Daoy (cell line): ENCODE data around the gene THG1L. TPM values are rescaled to one million over a fixed set of nuclear protein-coding genes. Genes with fewer than 3 reads are reported as not detected.

Source experiments
- DNase-seq: peaks from one replicate; pipeline ENCODE4 v3.0.0-alpha.2; 2015; ENCODE audit warnings: low read depth
- total RNA-seq: library from RNA; depleted of rRNA; stranded (reverse); fragments of >200 nt; shearing (Covaris generic); gene quantifications from 2 replicates; pipeline ENCODE4 v1.2.3, GENCODE V29; 2014; rRNA removed

The THG1L gene
- total RNA-seq, 1 experiment from 2014 or later, result 21.7 TPM

DNA sequence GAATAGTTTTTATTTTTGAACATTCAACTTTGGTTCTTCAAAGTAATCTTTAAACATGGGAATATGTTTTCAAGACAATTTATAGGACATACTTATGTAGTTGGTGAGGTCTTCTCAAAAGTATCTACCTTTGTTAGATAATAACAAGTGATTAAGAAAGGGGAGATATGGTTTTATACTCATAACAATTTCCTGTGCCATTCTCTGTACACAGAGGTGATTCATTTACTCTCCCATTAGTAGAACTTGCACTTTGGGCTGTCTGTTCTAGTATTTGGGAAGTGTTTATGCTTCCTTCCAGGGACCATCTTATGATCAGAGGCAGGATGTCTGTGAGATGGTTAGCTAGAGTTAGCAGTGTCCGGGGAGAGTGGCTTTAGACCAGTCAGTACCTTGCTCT is 27.5 kb downstream of the THG1L start:
- DNase-seq, result no peak

- peak; percentile 41 for DNase-seq
Measured at GRCh38 chr5:157761690-157762621, 30.7 kb downstream of the THG1L start.

DNA sequence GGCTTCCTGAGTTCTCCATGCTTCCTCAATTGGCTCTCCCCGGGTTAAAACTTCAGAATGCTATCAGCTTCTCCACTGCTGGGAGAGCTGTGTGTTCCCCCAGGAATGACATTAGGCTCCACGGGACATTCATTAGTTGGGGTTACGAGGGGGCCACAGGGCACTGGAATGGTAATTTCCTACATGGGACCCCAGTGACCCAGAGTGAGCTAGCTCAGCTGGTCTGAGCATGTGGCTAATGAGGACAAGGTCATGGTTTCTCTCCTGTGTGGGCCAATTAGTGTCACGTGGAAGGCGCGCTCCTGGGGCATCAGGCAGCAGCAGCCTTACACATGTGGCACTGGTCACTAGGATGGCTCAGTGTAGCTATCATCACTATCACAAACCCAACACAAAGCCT is 33.3 kb downstream of the THG1L start:
- no peak for DNase-seq

DNA sequence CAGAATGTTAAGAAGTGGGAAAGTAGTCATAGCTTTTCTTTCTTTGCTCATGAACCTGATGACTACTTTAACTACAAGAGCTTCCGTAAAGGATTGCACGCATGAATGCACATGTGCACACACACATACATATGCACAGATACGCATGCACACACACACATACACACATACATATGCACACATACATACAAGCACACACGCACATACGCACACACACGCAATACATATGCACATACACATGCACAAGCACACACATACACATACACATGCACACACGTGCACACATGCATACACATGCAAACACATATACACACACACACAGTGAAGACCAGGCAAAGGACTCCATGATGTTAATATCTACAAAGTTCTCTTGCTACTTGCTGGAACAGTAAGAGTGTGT is 35.2 kb downstream of the THG1L start:
- DNase-seq, result no peak

- DNase-seq, result no peak
Measured at GRCh38 chr5:157766902-157767301, 35.7 kb downstream of the THG1L start.

DNA sequence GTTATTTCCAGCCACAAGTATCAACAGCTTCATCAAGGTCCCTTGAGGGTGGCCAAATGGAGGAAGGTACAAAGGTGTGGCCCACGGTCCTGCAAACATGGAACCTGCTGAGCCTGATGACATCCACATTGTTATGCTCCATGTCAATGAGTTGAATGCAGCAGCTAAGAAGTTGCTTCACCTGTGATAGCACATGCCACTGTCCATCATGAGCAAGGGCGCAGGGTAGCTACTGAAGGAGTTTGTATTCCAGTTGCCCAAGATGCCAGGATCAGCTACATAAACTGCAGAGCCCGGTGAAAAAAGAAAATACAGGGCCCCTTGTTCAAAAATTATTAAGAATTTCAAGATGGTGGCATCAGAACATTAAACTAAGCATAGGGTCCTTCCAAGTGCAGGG is 36.5 kb downstream of the THG1L start:
- DNase-seq, result no peak

- DNase-seq, result no peak
Measured at GRCh38 chr5:157770665-157771064, 39.4 kb downstream of the THG1L start.

GRCh38 chr5:157772127-157772526 is 40.9 kb downstream of the THG1L start:
- DNase-seq, result no peak

DNA sequence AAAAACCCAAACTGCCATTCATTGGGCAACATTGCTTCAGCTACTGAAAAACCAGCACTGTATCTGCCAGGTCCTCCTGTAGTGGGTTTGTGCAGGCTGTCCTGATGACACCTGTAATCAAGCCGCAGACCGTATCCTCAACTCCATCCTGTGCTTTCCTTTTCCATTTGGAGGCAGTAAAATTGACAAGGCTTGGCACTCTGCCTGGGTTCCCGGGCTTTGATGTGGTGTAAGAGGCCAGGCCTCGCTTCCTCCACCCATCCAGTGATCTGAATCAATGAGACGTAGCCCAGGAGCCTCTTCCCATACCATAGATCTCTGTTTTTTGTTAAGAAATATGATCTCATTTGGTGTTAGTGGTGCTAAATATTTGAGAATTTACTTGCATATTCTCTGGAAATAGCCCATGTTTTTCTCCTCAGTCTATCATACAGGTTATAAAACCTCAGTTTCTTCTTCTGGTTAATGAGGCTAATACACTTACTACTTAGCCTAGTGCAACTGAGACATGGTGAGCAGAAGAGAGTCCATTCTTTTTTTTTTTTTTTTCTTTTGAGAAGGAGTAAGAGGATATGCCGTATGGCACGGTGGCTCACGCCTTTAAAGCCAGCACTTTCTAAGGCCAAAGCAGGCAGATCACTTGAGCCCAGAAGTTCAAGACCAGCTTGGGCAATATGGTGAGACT is 47.0 kb downstream of the THG1L start:
- peak; percentile 63 for DNase-seq

- no peak for DNase-seq
Measured at GRCh38 chr5:157779221-157779620, 48.0 kb downstream of the THG1L start.

DNA sequence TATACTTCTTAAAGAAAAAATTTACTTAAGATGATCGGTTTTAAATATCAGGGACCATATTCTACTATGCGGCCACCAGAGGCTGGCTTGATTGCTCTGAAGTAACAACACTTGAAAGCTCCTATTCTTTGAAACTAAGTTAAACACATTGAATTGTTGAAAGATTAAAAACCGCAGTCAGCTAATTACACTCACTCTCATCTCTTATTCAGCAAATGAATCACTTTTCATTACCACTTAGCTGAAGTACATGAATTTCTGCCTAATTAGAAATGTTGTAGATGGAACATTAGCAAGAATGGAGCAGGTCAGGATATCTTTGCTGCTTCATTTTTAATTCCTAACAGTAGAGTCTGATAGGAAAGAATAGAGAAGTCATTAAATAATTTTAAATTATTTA is 54.6 kb downstream of the THG1L start:
- no peak for DNase-seq

Other genes with a start within 250 kb of the THG1L start
- gene ADAM19, start 155.6 kb upstream of the THG1L start, total RNA-seq, result 28.9 and 30.8 TPM in 2 replicates
- gene SOX30, start 79.0 kb upstream of the THG1L start, total RNA-seq, result 0.11 TPM in 1 of 2 replicates, not detected in the other
- gene C5orf52, start 59.9 kb upstream of the THG1L start, total RNA-seq, result not detected in 2 replicates
- 8.2 and 9.0 TPM in 2 replicates for gene LSM11, start 12.3 kb downstream of the THG1L start, total RNA-seq
- 47.6 and 52.6 TPM in 2 replicates for gene CLINT1, start 127.7 kb downstream of the THG1L start, total RNA-seq